ENCODE data around the gene TNNI3.
A peak's percentile ranks its signal among the peaks of the same experiment; 100 is the strongest.

The TNNI3 gene

GRCh38 chr19:55146078-55146704, 11.3 kb downstream of the TNNI3 start:
- DNase-seq = no peak

- DNase-seq = no peak
Measured at GRCh38 chr19:55145232-55145631, 12.3 kb downstream of the TNNI3 start.

- no peak for DNase-seq
Measured at GRCh38 chr19:55141696-55142095, 15.8 kb downstream of the TNNI3 start.

GRCh38 chr19:55137915-55138314, 19.6 kb downstream of the TNNI3 start:
- DNase-seq = no peak

GRCh38 chr19:55136399-55137102, 21.0 kb downstream of the TNNI3 start:
- DNase-seq = no peak

GRCh38 chr19:55134736-55135135, 22.8 kb downstream of the TNNI3 start:
- no peak for DNase-seq

GRCh38 chr19:55133639-55134444, 23.7 kb downstream of the TNNI3 start:
- no peak for DNase-seq

GRCh38 chr19:55132453-55133129, 24.9 kb downstream of the TNNI3 start:
- DNase-seq = no peak

- no peak for DNase-seq
Measured at GRCh38 chr19:55131421-55131820, 26.1 kb downstream of the TNNI3 start.

GRCh38 chr19:55119053-55119452, 38.5 kb downstream of the TNNI3 start:
- no peak for DNase-seq

- no peak for DNase-seq
Measured at GRCh38 chr19:55118401-55118991, 39.0 kb downstream of the TNNI3 start.

GRCh38 chr19:55117663-55118391, 39.7 kb downstream of the TNNI3 start:
- peak; percentile 98 for DNase-seq

GRCh38 chr19:55116859-55117662, 40.5 kb downstream of the TNNI3 start, which contains the start of gene PPP1R12C:
TSS of gene PPP1R12C (minus strand) at chr19:55117637. CDS start at chr19:55117543, 94 bp downstream.
- no peak for DNase-seq

- peak; percentile 54 for DNase-seq
Measured at GRCh38 chr19:55116232-55116858, 41.2 kb downstream of the TNNI3 start.

- no peak for DNase-seq
Measured at GRCh38 chr19:55115446-55116065, 42.0 kb downstream of the TNNI3 start.

GRCh38 chr19:55114566-55115145, 42.9 kb downstream of the TNNI3 start:
- no peak for DNase-seq

- DNase-seq = no peak
Measured at GRCh38 chr19:55113570-55114039, 43.9 kb downstream of the TNNI3 start.

- DNase-seq = no peak
Measured at GRCh38 chr19:55112777-55113569, 44.6 kb downstream of the TNNI3 start.
